Retinal pigment epithelial cell (primary cell): Measurements from ENCODE around the gene TSPAN4.
A peak's percentile ranks its signal among the peaks of the same experiment; 100 is the strongest.

Experiments used
- DNase-seq: peaks from one replicate; pipeline ENCODE4 v3.0.0-alpha.2; 2010; ENCODE audit warnings: low read depth
- H3K4me3 ChIP-seq: 2 replicates; pipeline ENCODE4 v1.5.1; 2011; ENCODE audit warnings: mild to moderate bottlenecking, low read length, control low read depth, moderate library complexity
- CTCF ChIP-seq: conservative IDR thresholded peaks from 2 replicates; pipeline ENCODE4 v1.5.1; 2011; ENCODE audit warnings: low read depth, low read length, control low read depth, inconsistent platforms

The TSPAN4 gene

GRCh38 chr11:904380-904779 lies 61.7 kb downstream of the TSPAN4 start:
- no peak for DNase-seq
- H3K4me3 ChIP-seq = no peak overlapping the region
- no peak for TF ChIP-seq CTCF

GRCh38 chr11:905952-906351 lies 63.3 kb downstream of the TSPAN4 start:
- no peak overlapping the region for H3K4me3 ChIP-seq
- no peak for DNase-seq
- TF ChIP-seq CTCF = no peak

GRCh38 chr11:907668-908067 lies 65.0 kb downstream of the TSPAN4 start:
- H3K4me3 ChIP-seq = no peak overlapping the region
- TF ChIP-seq CTCF = no peak
- no peak for DNase-seq

- no peak for DNase-seq
- no peak overlapping the region for H3K4me3 ChIP-seq
- no peak for TF ChIP-seq CTCF
Observed at GRCh38 chr11:908273-908672, 65.6 kb downstream of the TSPAN4 start.

- no peak for TF ChIP-seq CTCF
- no peak for DNase-seq
- H3K4me3 ChIP-seq = no peak overlapping the region
Observed at GRCh38 chr11:909406-909805, 66.8 kb downstream of the TSPAN4 start.

GRCh38 chr11:910044-910588 lies 67.5 kb downstream of the TSPAN4 start:
- TF ChIP-seq CTCF = no peak
- no peak for DNase-seq
- peak overlapping the region; percentile 69 for H3K4me3 ChIP-seq

- no peak for TF ChIP-seq CTCF
- peak within 1 kb of the TSS; percentile 69 for H3K4me3 ChIP-seq
- DNase-seq = no peak
Observed at GRCh38 chr11:910589-911030, 68.0 kb downstream of the TSPAN4 start, which contains the start of gene CHID1. CHID1 (minus strand) TSS chr11:910810; CDS start chr11:904816, 5,994 bp downstream.
